Osteoblast (primary cell): Measurements from ENCODE around the gene KNDC1. TPM values are rescaled to one million over a fixed set of nuclear protein-coding genes. Genes with fewer than 3 reads are reported as not detected.

ENCODE experiments used
- DNase-seq: peaks from one replicate; pipeline ENCODE4 v3.0.0; 2011; ENCODE audit warnings: low spot score, mixed read lengths; ENCODE audit not compliant: insufficient read length; ENCODE audit errors: missing footprints
- H2AFZ ChIP-seq: 2 replicates; pipeline ENCODE4 v1.6.0; 2011; ENCODE audit warnings: mild to moderate bottlenecking, low read length
- H3K27ac ChIP-seq: 2 replicates; pipeline ENCODE4 v1.5.1; 2011; ENCODE audit warnings: mild to moderate bottlenecking, low read depth, low read length, moderate library complexity
- H3K27me3 ChIP-seq: 2 replicates; pipeline ENCODE4 v1.6.0; 2012; ENCODE audit warnings: mild to moderate bottlenecking, control low read depth, inconsistent platforms, low read length, moderate library complexity; ENCODE audit not compliant: insufficient read depth
- H3K36me3 ChIP-seq: 2 replicates; pipeline ENCODE4 v1.5.1; 2011; ENCODE audit warnings: mild to moderate bottlenecking, low read length, control low read depth, moderate library complexity; ENCODE audit not compliant: insufficient read depth
- H3K4me1 ChIP-seq: 2 replicates; pipeline ENCODE4 v1.5.1; 2011; ENCODE audit warnings: mild to moderate bottlenecking, low read length, control low read depth, moderate library complexity; ENCODE audit not compliant: insufficient read depth
- H3K4me2 ChIP-seq: 2 replicates; pipeline ENCODE4 v1.6.0; 2011; ENCODE audit warnings: mild to moderate bottlenecking, low read length; ENCODE audit not compliant: insufficient read depth
- H3K4me3 ChIP-seq: fragments of 200-600 bp; sonication (generic); 3 replicates; pipeline ENCODE4 v1.5.1; 2012; ENCODE audit warnings: mild to moderate bottlenecking, low read length, inconsistent platforms; ENCODE audit not compliant: insufficient read depth
- H3K79me2 ChIP-seq: 2 replicates; pipeline ENCODE4 v1.6.0; 2012; ENCODE audit warnings: mild to moderate bottlenecking, low read length, control low read depth, inconsistent platforms; ENCODE audit not compliant: insufficient read depth
- H3K9me3 ChIP-seq: 2 replicates; pipeline ENCODE4 v1.5.1; 2011; ENCODE audit warnings: low read depth, low read length, control low read depth
- H4K20me1 ChIP-seq: 2 replicates; pipeline ENCODE4 v1.6.0; 2012; ENCODE audit warnings: mild to moderate bottlenecking, low read length, control low read depth; ENCODE audit not compliant: insufficient read depth
- total RNA-seq: library from RNA; depleted of rRNA; stranded (reverse); fragments of >200 nt; gene quantifications from 2 replicates; pipeline ENCODE4 v1.2.3, GENCODE V29; 2012
- TF ChIP-seq, protein P1 (sequence below): IDR thresholded peaks from 2 replicates; pipeline ENCODE4 v1.5.1; 2011; ENCODE audit warnings: mild to moderate bottlenecking, low read depth, low read length, moderate library complexity; ENCODE audit errors: extremely low read depth

KNDC1 gene
- total RNA-seq, 1 donor, result not detected

DNA sequence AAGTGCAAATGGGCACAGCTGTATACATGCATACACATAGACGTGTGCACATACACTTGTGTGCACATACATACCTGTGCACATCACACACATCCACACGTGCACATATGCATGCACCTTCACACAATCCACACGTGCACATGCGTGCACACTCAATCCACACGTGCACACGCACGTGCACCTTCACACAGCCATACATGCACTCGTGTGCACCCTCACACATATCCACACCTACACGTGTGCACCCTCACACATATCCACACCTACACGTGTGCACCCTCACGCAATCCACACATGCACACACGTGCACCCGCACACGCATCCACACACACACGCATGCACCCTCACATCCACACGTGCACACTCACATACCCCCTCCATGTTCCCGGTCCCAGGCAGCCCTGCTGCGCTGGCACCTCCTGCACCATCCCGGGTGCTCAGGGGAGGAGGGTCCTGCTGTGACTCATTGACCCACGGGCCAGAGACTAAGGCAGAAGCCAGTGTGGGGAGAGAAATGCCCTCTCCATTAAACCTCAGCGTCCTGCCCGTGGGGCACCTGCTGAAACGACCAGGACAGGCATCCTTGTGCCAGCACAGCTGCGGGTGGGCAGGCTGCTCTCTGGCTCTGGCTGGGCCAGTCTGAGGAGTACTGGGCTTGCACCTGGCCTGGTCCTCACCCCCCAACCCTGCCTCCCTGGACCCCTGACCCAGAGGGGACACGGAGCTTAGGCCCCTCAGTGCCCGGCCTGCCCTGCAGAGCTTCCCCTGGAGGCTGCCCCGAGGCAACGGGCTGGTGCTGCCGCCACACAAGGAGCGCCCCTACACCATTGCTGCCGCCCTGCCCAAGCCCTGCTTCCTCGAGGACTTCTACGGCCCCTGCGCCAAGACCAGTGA is 52.2 kb downstream of the KNDC1 start:
- Histone ChIP-seq H3K9me3 (no peaks in the 10 kb centered on the region), H3K4me1 (no peaks in the 10 kb centered on the region), H3K79me2 (no peaks in the 10 kb centered on the region), H3K36me3 (no peaks in the 10 kb centered on the region), H3K4me3 (no peak overlapping the region), H3K27me3 (no peaks in the 10 kb centered on the region), H3K27ac (no peak overlapping the region), H4K20me1 (no peaks in the 10 kb centered on the region), H2AFZ (no peak overlapping the region), H3K4me2 (no peak overlapping the region)
- no peak for DNase-seq
- TF ChIP-seq, protein P1, sequence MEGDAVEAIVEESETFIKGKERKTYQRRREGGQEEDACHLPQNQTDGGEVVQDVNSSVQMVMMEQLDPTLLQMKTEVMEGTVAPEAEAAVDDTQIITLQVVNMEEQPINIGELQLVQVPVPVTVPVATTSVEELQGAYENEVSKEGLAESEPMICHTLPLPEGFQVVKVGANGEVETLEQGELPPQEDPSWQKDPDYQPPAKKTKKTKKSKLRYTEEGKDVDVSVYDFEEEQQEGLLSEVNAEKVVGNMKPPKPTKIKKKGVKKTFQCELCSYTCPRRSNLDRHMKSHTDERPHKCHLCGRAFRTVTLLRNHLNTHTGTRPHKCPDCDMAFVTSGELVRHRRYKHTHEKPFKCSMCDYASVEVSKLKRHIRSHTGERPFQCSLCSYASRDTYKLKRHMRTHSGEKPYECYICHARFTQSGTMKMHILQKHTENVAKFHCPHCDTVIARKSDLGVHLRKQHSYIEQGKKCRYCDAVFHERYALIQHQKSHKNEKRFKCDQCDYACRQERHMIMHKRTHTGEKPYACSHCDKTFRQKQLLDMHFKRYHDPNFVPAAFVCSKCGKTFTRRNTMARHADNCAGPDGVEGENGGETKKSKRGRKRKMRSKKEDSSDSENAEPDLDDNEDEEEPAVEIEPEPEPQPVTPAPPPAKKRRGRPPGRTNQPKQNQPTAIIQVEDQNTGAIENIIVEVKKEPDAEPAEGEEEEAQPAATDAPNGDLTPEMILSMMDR, result no peak

DNA sequence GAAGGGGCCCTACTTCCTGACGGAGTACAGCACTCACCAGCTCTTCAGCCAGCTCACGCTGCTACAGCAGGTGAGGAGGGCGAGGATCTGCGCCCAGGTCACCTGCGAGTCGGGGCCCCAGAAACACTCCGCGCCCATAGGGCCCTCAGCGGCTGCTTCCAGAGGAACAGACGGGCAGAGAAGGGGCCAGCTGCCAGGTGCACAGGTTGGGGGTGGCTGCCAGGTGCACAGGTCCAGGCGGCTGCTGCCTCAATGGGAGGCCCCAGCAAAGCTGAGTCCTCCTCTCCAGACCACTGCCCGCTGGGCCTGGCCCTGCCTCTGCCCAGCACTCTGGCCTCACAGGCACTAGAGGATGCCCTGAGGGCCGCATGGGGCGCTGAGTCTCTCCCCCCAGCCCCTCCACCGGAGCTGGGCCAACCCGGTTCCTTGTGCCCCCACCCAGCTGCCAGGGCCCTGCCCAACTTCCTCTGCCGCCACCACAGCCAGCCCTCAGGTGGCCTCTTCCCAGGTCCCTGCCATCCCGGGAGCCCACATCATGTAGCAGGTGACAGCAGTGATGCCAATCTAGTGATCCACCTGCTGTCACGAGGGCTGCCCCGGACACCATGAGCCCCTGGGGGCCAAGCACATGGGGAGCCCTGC is 53.0 kb downstream of the KNDC1 start:
- no peak for DNase-seq
- H3K36me3 ChIP-seq, result no peaks in the 10 kb centered on the region
- H4K20me1 ChIP-seq, result no peaks in the 10 kb centered on the region
- H2AFZ ChIP-seq, result no peak overlapping the region
- no peaks in the 10 kb centered on the region for H3K79me2 ChIP-seq
- no peak overlapping the region for H3K4me3 ChIP-seq
- H3K4me2 ChIP-seq, result no peak overlapping the region
- no peaks in the 10 kb centered on the region for H3K27me3 ChIP-seq
- H3K27ac ChIP-seq, result no peak overlapping the region
- H3K9me3 ChIP-seq, result no peaks in the 10 kb centered on the region
- TF ChIP-seq, protein P1, result no peak
- H3K4me1 ChIP-seq, result no peaks in the 10 kb centered on the region

- H3K9me3 ChIP-seq, result no peaks in the 10 kb centered on the region
- TF ChIP-seq, protein P1, result no peak
- DNase-seq, result no peak
These were observed 53.8 kb downstream of the KNDC1 start for GRCh38 chr10:133213641-133214467.

More at GRCh38 chr10:133213641-133214467, 53.8 kb downstream of the KNDC1 start:
- H4K20me1 ChIP-seq, result no peaks in the 10 kb centered on the region
- no peak overlapping the region for H3K27ac ChIP-seq
- no peak overlapping the region for H3K4me3 ChIP-seq
- H3K4me1 ChIP-seq, result no peaks in the 10 kb centered on the region
- no peaks in the 10 kb centered on the region for H3K27me3 ChIP-seq
- H3K36me3 ChIP-seq, result no peaks in the 10 kb centered on the region
- no peak overlapping the region for H3K4me2 ChIP-seq
- no peaks in the 10 kb centered on the region for H3K79me2 ChIP-seq
- H2AFZ ChIP-seq, result no peak overlapping the region
